HepG2 (cell line): ENCODE data around the gene ECHS1. TPM values are rescaled to one million over a fixed set of nuclear protein-coding genes. Genes with fewer than 3 reads are reported as not detected.

Experiments used
- CCDC6 ChIP-seq: sonication (generic); formaldehyde crosslinking; IDR thresholded peaks from 2 replicates; pipeline ENCODE4 v1.8.1; 2022; ENCODE audit warnings: mild to moderate bottlenecking, missing genetic modification reagents, moderate library complexity
- CHD4 ChIP-seq: fragments of 200-600 bp; sonication (generic); IDR thresholded peaks from 2 replicates; pipeline ENCODE4 v1.7.0; 2017; ENCODE audit warnings: mild to moderate bottlenecking, low read length, borderline replicate concordance
- EP300 ChIP-seq, 3 experiments: sonication (generic) in 1 of 3; formaldehyde crosslinking in 1 of 3; IDR thresholded peaks; 2 replicates each; pipeline versions ENCODE4 v1.5.1 to v1.6.1; 2011 to 2020; ENCODE audit warnings: low read depth in 2 of 3, low read length in 2 of 3, borderline replicate concordance in 1 of 3, improper control_type of control experiment in 1 of 3, mild to moderate bottlenecking in 1 of 3, missing genetic modification reagents in 1 of 3, moderate library complexity in 1 of 3
- ERF ChIP-seq: IDR thresholded peaks from 2 replicates; pipeline ENCODE4 v1.6.1; 2018; ENCODE audit warnings: missing biosample characterization, missing genetic modification reagents
- ESRRA ChIP-seq: sonication (generic); formaldehyde crosslinking; IDR thresholded peaks from 2 replicates; pipeline ENCODE4 v1.5.1; 2020; ENCODE audit warnings: mild to moderate bottlenecking, low read depth, missing genetic modification reagents
- HIVEP1 ChIP-seq: sonication (generic); formaldehyde crosslinking; IDR thresholded peaks from 2 replicates; pipeline ENCODE4 v1.4.0; 2020; ENCODE audit warnings: mild to moderate bottlenecking, missing genetic modification reagents
- HMGA1 ChIP-seq: sonication (generic); formaldehyde crosslinking; conservative IDR thresholded peaks from 2 replicates; pipeline ENCODE4 v1.4.0; 2020; ENCODE audit warnings: missing genetic modification reagents
- HNF4G ChIP-seq, 2 experiments: sonication (generic) in 1 of 2; formaldehyde crosslinking in 1 of 2; IDR thresholded peaks; 2 replicates each; pipeline versions ENCODE4 v1.4.0 to v1.6.1; 2011 to 2020; ENCODE audit warnings: borderline replicate concordance in 2 of 2, low read depth in 2 of 2, mild to moderate bottlenecking in 2 of 2, low read length in 1 of 2, missing genetic modification reagents in 1 of 2, moderate library complexity in 1 of 2
- HOXA3 ChIP-seq: sonication (generic); formaldehyde crosslinking; IDR thresholded peaks from 2 replicates; pipeline ENCODE4 v1.5.0; 2020; ENCODE audit warnings: missing genetic modification reagents
- JUN ChIP-seq: sonication (generic); formaldehyde crosslinking; IDR thresholded peaks from 2 replicates; pipeline ENCODE4 v1.4.0; 2020; ENCODE audit warnings: mild to moderate bottlenecking, missing genetic modification reagents
- JUNB ChIP-seq: sonication (generic); formaldehyde crosslinking; IDR thresholded peaks from 2 replicates; pipeline ENCODE4 v1.8.0; 2022; ENCODE audit warnings: missing genetic modification reagents, mild to moderate bottlenecking, borderline replicate concordance
- KDM6A ChIP-seq: IDR thresholded peaks from 2 replicates; pipeline ENCODE4 v1.6.1; 2016; ENCODE audit warnings: low read depth
- MTA1 ChIP-seq: sonication (generic); formaldehyde crosslinking; IDR thresholded peaks from 2 replicates; pipeline ENCODE4 v1.4.0; 2020; ENCODE audit warnings: missing genetic modification reagents, mild to moderate bottlenecking, borderline replicate concordance
- NR2C2 ChIP-seq: sonication (generic); formaldehyde crosslinking; IDR thresholded peaks from 2 replicates; pipeline ENCODE4 v1.4.0; 2020; ENCODE audit warnings: missing genetic modification reagents, mild to moderate bottlenecking, moderate library complexity, borderline replicate concordance
- NR2F1 ChIP-seq, 2 experiments: fragments of 450-650 bp in 1 of 2; formaldehyde crosslinking in 1 of 2; IDR thresholded peaks; 2 replicates each; pipeline versions ENCODE4 v1.5.0 to v1.6.1; 2016 to 2020; ENCODE audit warnings: mild to moderate bottlenecking in 1 of 2, missing compliant biosample characterization in 1 of 2, missing genetic modification reagents in 1 of 2, moderate library complexity in 1 of 2
- NR2F6 ChIP-seq, 2 experiments: IDR thresholded peaks; 2 replicates each; pipeline ENCODE4 v1.6.1; 2016; ENCODE audit warnings: antibody characterized with exemption in 1 of 2, mild to moderate bottlenecking in 1 of 2
- PTBP1 ChIP-seq: fragments of 200-400 bp; formaldehyde crosslinking; IDR thresholded peaks from 2 replicates; pipeline ENCODE4 v1.6.1; 2018; ENCODE audit warnings: low read length, low read depth; ENCODE audit not compliant: poor library complexity, severe bottlenecking
- RARG ChIP-seq: sonication (generic); formaldehyde crosslinking; IDR thresholded peaks from 2 replicates; pipeline ENCODE4 v1.4.0; 2020; ENCODE audit warnings: low read depth, mild to moderate bottlenecking, missing genetic modification reagents
- RBFOX2 ChIP-seq: fragments of 200-400 bp; formaldehyde crosslinking; IDR thresholded peaks from 2 replicates; pipeline ENCODE4 v1.6.1; 2017; ENCODE audit warnings: low read depth, mild to moderate bottlenecking, low read length
- RFX1 ChIP-seq: fragments of 450-650 bp; IDR thresholded peaks from 2 replicates; pipeline ENCODE4 v1.6.1; 2017
- ZFX ChIP-seq: sonication (generic); formaldehyde crosslinking; IDR thresholded peaks from 2 replicates; pipeline ENCODE4 v1.4.0; 2020; ENCODE audit warnings: mild to moderate bottlenecking, low read depth, missing genetic modification reagents, moderate library complexity
- ZNF143 ChIP-seq: sonication (generic); formaldehyde crosslinking; IDR thresholded peaks from 2 replicates; pipeline ENCODE4 v1.4.0; 2020; ENCODE audit warnings: missing genetic modification reagents
- ZNF337 ChIP-seq: sonication (generic); formaldehyde crosslinking; IDR thresholded peaks from 2 replicates; pipeline ENCODE4 v1.5.1; 2020; ENCODE audit warnings: missing genetic modification reagents, low read depth, mild to moderate bottlenecking, borderline replicate concordance
- ZNF350 ChIP-seq: sonication (generic); formaldehyde crosslinking; IDR thresholded peaks from 2 replicates; pipeline ENCODE4 v1.4.0; 2020; ENCODE audit warnings: mild to moderate bottlenecking, low read depth, missing genetic modification reagents, borderline replicate concordance
- ZNF441 ChIP-seq: sonication (generic); formaldehyde crosslinking; IDR thresholded peaks from 2 replicates; pipeline ENCODE4 v1.7.0; 2021; ENCODE audit warnings: missing genetic modification reagents, borderline replicate concordance
- ZNF709 ChIP-seq: sonication (generic); formaldehyde crosslinking; IDR thresholded peaks from 2 replicates; pipeline ENCODE4 v1.5.0; 2020; ENCODE audit warnings: mild to moderate bottlenecking, missing genetic modification reagents
- ZNF883 ChIP-seq: sonication (generic); formaldehyde crosslinking; IDR thresholded peaks from 2 replicates; pipeline ENCODE4 v1.5.1; 2020; ENCODE audit warnings: mild to moderate bottlenecking, missing genetic modification reagents; ENCODE audit errors: not compliant biosample characterization
- polyA plus RNA-seq, 8 experiments: library from polyadenylated mRNA; depleted of rRNA in 3 of 8; stranded (reverse) in 7 of 8; unstranded in 1 of 8; fragments of >200 nt; fragmentation: Illumina TruSeq in 4 of 8; extraction: Trizol in 4 of 8; gene quantifications; 2 replicates each; pipeline versions ENCODE4 v1.2.1 to v1.2.3, GENCODE V29; 2011 to 2016; ENCODE audit warnings: low read depth in 4 of 8, missing spikeins in 1 of 8, mixed read lengths in 1 of 8; ENCODE audit not compliant: insufficient read depth in 1 of 8
- total RNA-seq, 5 experiments: library from RNA; depleted of rRNA; stranded (reverse); fragments of >200 nt; fragmentation: Illumina TruSeq; extraction: Trizol; gene quantifications; 2 replicates each; pipeline ENCODE4 v1.2.3, GENCODE V29; 2016; ENCODE audit warnings: low read depth in 1 of 5
- TF ChIP-seq, protein P1 (sequence below): sonication (generic); formaldehyde crosslinking; IDR thresholded peaks from 2 replicates; pipeline ENCODE4 v1.5.0; 2020; ENCODE audit warnings: mild to moderate bottlenecking, missing genetic modification reagents, moderate library complexity

Gene ECHS1
- total and polyA plus RNA-seq, 2 of the 13 experiments (the other 11 are each of a cell fraction or from before 2014, with no cell fraction given): 32.7 to 195 TPM

DNA sequence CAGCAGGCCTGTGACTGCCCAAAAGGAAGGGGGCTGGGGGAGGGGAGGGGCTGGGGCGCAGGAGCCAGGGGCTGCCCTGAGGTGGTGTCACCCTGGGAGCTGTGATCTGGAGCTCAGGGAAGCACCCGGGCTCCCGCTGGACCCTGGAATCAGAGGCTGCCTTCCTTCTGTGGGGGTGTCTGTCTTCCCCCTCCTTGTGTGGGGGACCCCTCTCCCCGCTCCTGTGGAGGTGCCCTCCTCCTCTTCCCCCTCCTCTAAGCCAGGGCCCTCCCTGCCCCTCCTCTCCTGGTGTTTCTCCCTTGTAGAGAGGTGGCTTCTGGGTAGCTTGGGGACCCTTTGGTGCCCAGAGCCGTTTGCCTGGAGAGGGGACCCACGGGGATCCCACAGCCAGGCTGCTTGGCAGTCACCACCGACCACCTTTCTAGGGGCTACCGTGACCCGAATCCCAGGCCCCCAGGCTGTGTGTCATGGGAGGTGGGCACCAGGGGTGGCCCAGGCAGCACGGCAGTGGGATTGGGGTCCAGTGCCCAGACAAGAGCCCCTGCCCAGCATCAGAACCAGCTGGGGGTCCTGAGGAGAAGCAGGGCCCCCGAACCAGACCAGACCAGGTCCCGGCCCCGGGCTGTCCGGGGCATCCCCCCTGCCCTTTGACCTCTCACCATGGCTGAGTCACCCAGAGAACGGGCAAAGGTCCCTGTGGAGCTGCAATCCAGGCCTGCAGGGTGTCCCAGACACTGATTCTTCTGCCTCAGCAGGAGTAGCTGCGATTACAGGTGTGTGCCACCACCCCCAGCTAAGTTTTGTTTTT lies 25.2 kb downstream of the ECHS1 start (continued):
- TF ChIP-seq, protein P1, sequence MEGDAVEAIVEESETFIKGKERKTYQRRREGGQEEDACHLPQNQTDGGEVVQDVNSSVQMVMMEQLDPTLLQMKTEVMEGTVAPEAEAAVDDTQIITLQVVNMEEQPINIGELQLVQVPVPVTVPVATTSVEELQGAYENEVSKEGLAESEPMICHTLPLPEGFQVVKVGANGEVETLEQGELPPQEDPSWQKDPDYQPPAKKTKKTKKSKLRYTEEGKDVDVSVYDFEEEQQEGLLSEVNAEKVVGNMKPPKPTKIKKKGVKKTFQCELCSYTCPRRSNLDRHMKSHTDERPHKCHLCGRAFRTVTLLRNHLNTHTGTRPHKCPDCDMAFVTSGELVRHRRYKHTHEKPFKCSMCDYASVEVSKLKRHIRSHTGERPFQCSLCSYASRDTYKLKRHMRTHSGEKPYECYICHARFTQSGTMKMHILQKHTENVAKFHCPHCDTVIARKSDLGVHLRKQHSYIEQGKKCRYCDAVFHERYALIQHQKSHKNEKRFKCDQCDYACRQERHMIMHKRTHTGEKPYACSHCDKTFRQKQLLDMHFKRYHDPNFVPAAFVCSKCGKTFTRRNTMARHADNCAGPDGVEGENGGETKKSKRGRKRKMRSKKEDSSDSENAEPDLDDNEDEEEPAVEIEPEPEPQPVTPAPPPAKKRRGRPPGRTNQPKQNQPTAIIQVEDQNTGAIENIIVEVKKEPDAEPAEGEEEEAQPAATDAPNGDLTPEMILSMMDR (CRISPR knock-in tag): peak; percentile 36; the same call in 1 of the 2 replicates
- TF ChIP-seq ZNF337 (CRISPR knock-in tag) (0 out of 2 replicates have a peak, but pooled peaks have one; percentile 40), NR2F1 (CRISPR knock-in tag; IDR thresholded peaks at IDR 0.05) (peak; percentile 92 to 96; a peak in 3 of 4 replicates), CHD4 (peak; percentile 69; the same call in 1 of the 2 replicates), RARG (CRISPR knock-in tag) (no peak), ERF (peak; percentile 28), EP300 (IDR thresholded peaks at IDR 0.05; ENCODE audit: low read depth in 2 of 2, low read length in 2 of 2) (peak in 1 of 2 experiments; percentile 66; a peak in 1 of 4 replicates), EP300 (CRISPR knock-in tag; IDR thresholded peaks at IDR 0.05; ENCODE audit: borderline replicate concordance) (peak; percentile 28; the same call in 1 of the 2 replicates), HIVEP1 (CRISPR knock-in tag) (peak; percentile 99), NR2F6 (IDR thresholded peaks at IDR 0.05) (peak; percentile 96), NR2F6 (CRISPR knock-in tag; IDR thresholded peaks at IDR 0.05) (peak; percentile 97), JUN (CRISPR knock-in tag) (peak; percentile 67; the same call in 1 of the 2 replicates), ZFX (CRISPR knock-in tag) (peak; percentile 42; the same call in 1 of the 2 replicates), ZNF441 (CRISPR knock-in tag) (no peak), ZNF883 (CRISPR knock-in tag) (no peak), ESRRA (peak; percentile 65; the same call in 1 of the 2 replicates), RBFOX2 (peak; percentile 56), HOXA3 (peak; percentile 40; the same call in 1 of the 2 replicates), JUNB (CRISPR knock-in tag) (peak; percentile 91; the same call in 1 of the 2 replicates), RFX1 (no peak), HMGA1 (CRISPR knock-in tag) (no peak), ZNF709 (CRISPR knock-in tag) (peak; percentile 42; the same call in 1 of the 2 replicates), ZNF143 (CRISPR knock-in tag) (peak; percentile 72), MTA1 (CRISPR knock-in tag) (peak; percentile 57; the same call in 1 of the 2 replicates), HNF4G (IDR thresholded peaks at IDR 0.05; ENCODE audit: borderline replicate concordance, low read depth, low read length) (peak; percentile 97), HNF4G (CRISPR knock-in tag; IDR thresholded peaks at IDR 0.05; ENCODE audit: borderline replicate concordance, low read depth) (peak; percentile 82; the same call in 1 of the 2 replicates), NR2C2 (peak; percentile 95), KDM6A (CRISPR knock-in tag) (0 out of 2 replicates have a peak, but pooled peaks have one; percentile 45), CCDC6 (CRISPR knock-in tag) (no peak), ZNF350 (CRISPR knock-in tag) (peak; percentile 58; the same call in 1 of the 2 replicates), PTBP1 (peak; percentile 67)
